WTC11 (cell line): ENCODE measurements around the gene ACYP2.

ENCODE experiments used
- AFF4 ChIP-seq: sonication (generic); formaldehyde crosslinking; IDR thresholded peaks from 2 replicates; pipeline ENCODE4 v1.8.1; 2023; ENCODE audit warnings: mild to moderate bottlenecking, missing genetic modification reagents, borderline replicate concordance
- ZNF532 ChIP-seq: fragments of 250-450 bp; sonication (Bioruptor Pico); IDR thresholded peaks from 2 replicates; pipeline ENCODE4 v1.9.0; 2021; ENCODE audit warnings: mild to moderate bottlenecking, borderline replicate concordance

- TF ChIP-seq ZNF532 (CRISPR knock-in tag) (no peak), AFF4 (no peak)
These were observed 140.0 kb downstream of the ACYP2 start for GRCh38 chr2:54255230-54256090.
